HepG2 (cell line): ENCODE results near the gene PLCB4. TPM values are rescaled to one million over a fixed set of nuclear protein-coding genes. Genes with fewer than 3 reads are reported as not detected.

Experiments
- CCDC6 ChIP-seq: sonication (generic); formaldehyde crosslinking; IDR thresholded peaks from 2 replicates; pipeline ENCODE4 v1.8.1; 2022; ENCODE audit warnings: mild to moderate bottlenecking, missing genetic modification reagents, moderate library complexity
- ELF1 ChIP-seq: sonication (generic); formaldehyde crosslinking; IDR thresholded peaks from 2 replicates; pipeline ENCODE4 v1.4.0; 2020; ENCODE audit warnings: missing genetic modification reagents
- HNRNPK ChIP-seq: fragments of 200-400 bp; formaldehyde crosslinking; IDR thresholded peaks from 2 replicates; pipeline ENCODE4 v1.6.1; 2018; ENCODE audit warnings: low read length, low read depth, moderate library complexity, mild to moderate bottlenecking; ENCODE audit not compliant: poor library complexity, severe bottlenecking
- ISX ChIP-seq: sonication (generic); formaldehyde crosslinking; conservative IDR thresholded peaks from 2 replicates; pipeline ENCODE4 v1.5.0; 2020; ENCODE audit warnings: missing genetic modification reagents
- SNAPC2 ChIP-seq: sonication (generic); formaldehyde crosslinking; IDR thresholded peaks from 2 replicates; pipeline ENCODE4 v1.8.1; 2022; ENCODE audit warnings: mild to moderate bottlenecking, missing genetic modification reagents
- XRCC5 ChIP-seq: fragments of 200-400 bp; formaldehyde crosslinking; optimal IDR thresholded peaks from 2 replicates; pipeline ENCODE3; 2017; ENCODE audit warnings: mild to moderate bottlenecking, low read length
- ZBTB49 ChIP-seq: sonication (generic); formaldehyde crosslinking; IDR thresholded peaks from 2 replicates; pipeline ENCODE4 v1.4.0; 2020; ENCODE audit warnings: missing genetic modification reagents, borderline replicate concordance
- ZIK1 ChIP-seq: sonication (generic); formaldehyde crosslinking; IDR thresholded peaks from 2 replicates; pipeline ENCODE4 v1.5.0; 2020; ENCODE audit warnings: mild to moderate bottlenecking, low read depth, missing genetic modification reagents, borderline replicate concordance
- ZNF550 ChIP-seq: sonication (generic); formaldehyde crosslinking; IDR thresholded peaks from 2 replicates; pipeline ENCODE4 v1.4.0; 2020; ENCODE audit warnings: mild to moderate bottlenecking, missing genetic modification reagents, borderline replicate concordance
- ZSCAN21 ChIP-seq: sonication (generic); formaldehyde crosslinking; IDR thresholded peaks from 2 replicates; pipeline ENCODE4 v1.8.0; 2022; ENCODE audit warnings: mild to moderate bottlenecking, missing genetic modification reagents, moderate library complexity, borderline replicate concordance
- polyA plus RNA-seq, 8 experiments: library from polyadenylated mRNA; depleted of rRNA in 3 of 8; stranded (reverse) in 7 of 8; unstranded in 1 of 8; fragments of >200 nt; fragmentation: Illumina TruSeq in 4 of 8; extraction: Trizol in 4 of 8; gene quantifications; 2 replicates each; pipeline versions ENCODE4 v1.2.1 to v1.2.3, GENCODE V29; 2011 to 2016; ENCODE audit warnings: low read depth in 4 of 8, missing spikeins in 1 of 8, mixed read lengths in 1 of 8; ENCODE audit not compliant: insufficient read depth in 1 of 8
- total RNA-seq, 5 experiments: library from RNA; depleted of rRNA; stranded (reverse); fragments of >200 nt; fragmentation: Illumina TruSeq; extraction: Trizol; gene quantifications; 2 replicates each; pipeline ENCODE4 v1.2.3, GENCODE V29; 2016; ENCODE audit warnings: low read depth in 1 of 5
- TF ChIP-seq, protein P1 (sequence below), 2 experiments: sonication (generic) in 1 of 2; formaldehyde crosslinking in 1 of 2; IDR thresholded peaks; 2 replicates each; pipeline versions ENCODE4 v1.6.1 to v1.9.0; 2014 to 2022; ENCODE audit warnings: antibody characterized with exemption in 1 of 2, borderline replicate concordance in 1 of 2, inconsistent platforms in 1 of 2, low read depth in 1 of 2, missing genetic modification reagents in 1 of 2
- TF ChIP-seq, protein P2 (sequence below): IDR thresholded peaks from 2 replicates; pipeline ENCODE4 v1.6.1; 2016; ENCODE audit warnings: low read depth

PLCB4 gene
- total and polyA plus RNA-seq, 2 of the 13 experiments (the other 11 are each of a cell fraction or from before 2014, with no cell fraction given) = 0.01 TPM; not detected in 1

GRCh38 chr20:9196110-9196509 is 127.2 kb downstream of the PLCB4 start (continued):
- no peak for TF ChIP-seq ISX
- no peak for TF ChIP-seq ELF1 (CRISPR knock-in tag)
- no peak for TF ChIP-seq ZNF550
- no peak for TF ChIP-seq ZIK1 (CRISPR knock-in tag)
- no peak for TF ChIP-seq ZBTB49 (CRISPR knock-in tag)
- TF ChIP-seq, protein P1, sequence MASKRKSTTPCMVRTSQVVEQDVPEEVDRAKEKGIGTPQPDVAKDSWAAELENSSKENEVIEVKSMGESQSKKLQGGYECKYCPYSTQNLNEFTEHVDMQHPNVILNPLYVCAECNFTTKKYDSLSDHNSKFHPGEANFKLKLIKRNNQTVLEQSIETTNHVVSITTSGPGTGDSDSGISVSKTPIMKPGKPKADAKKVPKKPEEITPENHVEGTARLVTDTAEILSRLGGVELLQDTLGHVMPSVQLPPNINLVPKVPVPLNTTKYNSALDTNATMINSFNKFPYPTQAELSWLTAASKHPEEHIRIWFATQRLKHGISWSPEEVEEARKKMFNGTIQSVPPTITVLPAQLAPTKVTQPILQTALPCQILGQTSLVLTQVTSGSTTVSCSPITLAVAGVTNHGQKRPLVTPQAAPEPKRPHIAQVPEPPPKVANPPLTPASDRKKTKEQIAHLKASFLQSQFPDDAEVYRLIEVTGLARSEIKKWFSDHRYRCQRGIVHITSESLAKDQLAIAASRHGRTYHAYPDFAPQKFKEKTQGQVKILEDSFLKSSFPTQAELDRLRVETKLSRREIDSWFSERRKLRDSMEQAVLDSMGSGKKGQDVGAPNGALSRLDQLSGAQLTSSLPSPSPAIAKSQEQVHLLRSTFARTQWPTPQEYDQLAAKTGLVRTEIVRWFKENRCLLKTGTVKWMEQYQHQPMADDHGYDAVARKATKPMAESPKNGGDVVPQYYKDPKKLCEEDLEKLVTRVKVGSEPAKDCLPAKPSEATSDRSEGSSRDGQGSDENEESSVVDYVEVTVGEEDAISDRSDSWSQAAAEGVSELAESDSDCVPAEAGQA (IDR thresholded peaks at IDR 0.05; ENCODE audit: low read depth) = no peak
- TF ChIP-seq, protein P1 (CRISPR knock-in tag; IDR thresholded peaks at IDR 0.05; ENCODE audit: borderline replicate concordance) = no peak
- TF ChIP-seq CCDC6 = no peak
- TF ChIP-seq, protein P2, sequence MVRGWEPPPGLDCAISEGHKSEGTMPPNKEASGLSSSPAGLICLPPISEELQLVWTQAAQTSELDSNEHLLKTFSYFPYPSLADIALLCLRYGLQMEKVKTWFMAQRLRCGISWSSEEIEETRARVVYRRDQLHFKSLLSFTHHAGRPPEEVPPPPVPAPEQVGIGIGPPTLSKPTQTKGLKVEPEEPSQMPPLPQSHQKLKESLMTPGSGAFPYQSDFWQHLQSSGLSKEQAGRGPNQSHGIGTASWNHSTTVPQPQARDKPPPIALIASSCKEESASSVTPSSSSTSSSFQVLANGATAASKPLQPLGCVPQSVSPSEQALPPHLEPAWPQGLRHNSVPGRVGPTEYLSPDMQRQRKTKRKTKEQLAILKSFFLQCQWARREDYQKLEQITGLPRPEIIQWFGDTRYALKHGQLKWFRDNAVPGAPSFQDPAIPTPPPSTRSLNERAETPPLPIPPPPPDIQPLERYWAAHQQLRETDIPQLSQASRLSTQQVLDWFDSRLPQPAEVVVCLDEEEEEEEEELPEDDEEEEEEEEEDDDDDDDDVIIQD = no peak
- TF ChIP-seq SNAPC2 (CRISPR knock-in tag) = no peak
- no peak for TF ChIP-seq XRCC5
- no peak for TF ChIP-seq ZSCAN21
- no peak for TF ChIP-seq HNRNPK
